NT2/D1 (cell line): Measurements from ENCODE around the gene PRPSAP2.
"Not testable (repeated sequence)": the region's sequence is repeated elsewhere in the genome, so short reads cannot be mapped to it uniquely, and the experiment has no call there.

Source experiments
- YY1 ChIP-seq: IDR thresholded peaks from 2 replicates; pipeline ENCODE4 v1.6.1; 2011; ENCODE audit not compliant: insufficient read length, insufficient read depth
- ZNF274 ChIP-seq: IDR thresholded peaks from 2 replicates; pipeline ENCODE4 v1.6.1; 2011; ENCODE audit warnings: mild to moderate bottlenecking, low read depth, low read length

DNA sequence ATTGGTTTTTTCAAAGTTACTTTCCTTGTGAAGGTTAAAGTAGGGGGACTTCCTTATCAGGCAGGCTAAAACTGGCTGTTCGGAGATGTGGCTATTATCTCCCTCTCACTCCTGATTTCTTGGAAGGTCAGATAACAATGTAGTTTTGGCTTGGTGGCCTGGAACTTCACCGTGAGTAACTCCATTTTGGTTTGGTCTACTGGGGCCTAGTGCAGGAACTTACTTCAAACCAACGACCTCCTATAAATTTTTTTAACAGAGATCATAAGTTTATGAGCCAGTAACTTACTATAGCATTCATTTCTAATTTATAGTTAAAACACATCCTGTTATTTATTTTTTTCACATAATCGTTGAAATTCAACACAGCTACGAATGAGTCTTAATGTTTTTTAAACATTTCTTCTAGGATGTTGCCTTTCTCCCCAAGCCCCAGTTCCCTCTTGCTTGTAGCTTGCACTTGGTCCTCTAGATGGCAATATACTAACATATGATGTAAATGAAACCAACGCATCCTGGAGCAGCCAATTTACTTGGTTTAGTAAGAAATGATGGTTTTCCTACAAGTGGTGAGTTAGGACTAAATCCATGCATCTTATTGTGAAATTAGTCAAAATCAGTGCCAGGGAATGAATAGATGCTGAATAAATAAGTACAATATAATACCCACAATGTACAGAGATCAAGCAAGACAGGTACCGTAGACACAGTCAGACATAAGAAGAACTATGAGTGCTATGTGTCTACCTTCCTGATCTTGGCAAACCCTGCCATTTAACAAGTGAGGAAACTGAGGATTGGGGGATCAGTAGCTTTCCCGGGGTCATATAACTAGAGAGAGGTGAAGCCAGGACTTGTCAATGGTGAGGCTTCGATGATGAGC, 41.2 kb upstream of the PRPSAP2 start:
- not testable (repeated sequence) for TF ChIP-seq ZNF274, YY1
